HG02642 (cell line): ENCODE data around the gene GREB1.

Source experiments
- ATAC-seq: cut with Tn5 transposase; IDR thresholded peaks from one replicate; pipeline ENCODE4 v1.9.1; 2021; ENCODE audit warnings: mild to moderate bottlenecking; ENCODE audit not compliant: unreplicated experiment, poor library complexity

Gene GREB1

DNA sequence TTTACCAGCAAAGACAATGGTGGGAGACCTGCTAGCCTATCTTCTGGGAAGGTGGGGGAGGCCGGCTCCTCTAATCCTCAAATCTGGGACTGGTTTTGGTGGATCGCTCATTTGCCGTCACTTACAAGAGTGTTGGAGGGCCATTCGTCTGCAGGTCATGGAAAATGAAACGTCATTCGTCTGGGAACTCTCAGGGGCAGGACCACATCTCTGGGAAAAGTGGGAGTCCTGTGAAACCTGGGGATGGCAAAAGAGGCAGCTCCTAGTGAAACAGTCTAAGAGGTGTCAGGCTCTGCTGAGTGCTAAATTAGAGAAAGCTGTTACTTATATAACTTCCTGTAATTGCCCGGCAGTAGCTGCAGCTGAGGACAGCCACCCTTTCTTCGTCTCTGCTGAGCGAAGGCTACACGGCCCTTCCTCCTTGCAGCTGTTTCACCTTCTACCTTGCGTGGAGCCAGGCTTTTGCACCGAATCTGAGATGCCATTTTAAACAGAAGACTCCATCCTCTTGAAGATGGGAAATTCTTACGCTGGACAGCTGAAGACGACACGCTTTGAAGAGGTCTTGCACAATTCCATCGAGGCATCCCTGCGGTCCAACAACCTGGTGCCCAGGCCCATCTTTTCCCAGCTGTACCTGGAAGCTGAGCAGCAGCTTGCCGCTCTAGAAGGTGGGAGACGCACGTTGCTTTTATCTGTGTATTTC lies 22.4 kb downstream of the GREB1 start:
- no peak for ATAC-seq

DNA sequence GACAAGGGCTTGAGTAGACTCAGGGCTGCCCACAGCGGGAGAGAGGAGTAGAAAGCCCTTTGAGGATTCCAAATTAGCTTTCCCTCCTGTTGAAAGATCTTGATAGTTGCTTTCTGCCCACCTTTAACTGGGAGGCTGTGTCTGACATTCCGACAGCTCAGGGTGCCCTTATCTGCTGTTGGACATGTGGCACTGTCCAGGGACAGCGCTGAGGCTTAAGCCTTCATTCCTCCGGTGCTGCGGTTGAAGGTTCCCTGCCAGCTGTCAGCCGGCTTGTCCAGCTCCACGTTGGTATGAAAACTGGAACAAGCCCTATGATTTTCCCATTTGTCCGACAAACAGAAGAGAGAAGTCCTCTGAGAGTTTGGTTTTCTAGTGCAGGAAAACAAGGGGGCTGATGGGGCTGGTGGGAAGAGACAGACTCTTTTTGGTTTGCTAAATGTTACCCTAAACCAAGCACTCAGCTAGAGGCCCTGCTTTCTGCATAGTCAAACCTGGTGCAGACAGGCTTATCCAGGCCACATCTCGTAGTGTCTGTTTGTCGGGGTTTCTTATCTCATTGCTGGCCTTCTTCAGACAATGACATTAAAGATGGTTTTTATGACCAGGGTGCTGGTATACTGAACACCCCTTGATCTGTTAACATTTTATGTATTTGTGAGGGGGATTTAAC lies 24.5 kb downstream of the GREB1 start:
- no peak for ATAC-seq

- ATAC-seq = no peak
These were observed 25.4 kb downstream of the GREB1 start for GRCh38 chr2:11559066-11559785.

DNA sequence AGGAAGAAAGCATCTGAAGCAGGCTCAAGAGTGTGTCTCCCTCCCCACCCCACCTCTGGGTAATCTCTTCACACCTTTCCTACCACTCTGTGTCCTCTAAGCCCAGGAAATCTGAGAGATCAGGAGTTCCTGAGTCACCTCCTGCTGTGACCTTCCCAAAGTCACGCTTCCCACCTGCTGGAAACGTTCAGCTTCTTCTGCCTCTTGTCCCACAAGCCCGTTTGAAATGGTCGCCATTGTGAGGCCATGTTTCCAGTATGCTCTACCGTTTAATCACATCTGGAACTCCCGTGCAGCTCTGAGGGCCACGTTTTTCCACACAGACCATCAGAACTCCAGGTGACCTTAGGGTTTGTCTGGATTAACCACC lies 25.9 kb downstream of the GREB1 start:
- no peak for ATAC-seq

GRCh38 chr2:11560806-11561205 lies 27.0 kb downstream of the GREB1 start:
- ATAC-seq = no peak

GRCh38 chr2:11562011-11562410 lies 28.2 kb downstream of the GREB1 start:
- no peak for ATAC-seq

DNA sequence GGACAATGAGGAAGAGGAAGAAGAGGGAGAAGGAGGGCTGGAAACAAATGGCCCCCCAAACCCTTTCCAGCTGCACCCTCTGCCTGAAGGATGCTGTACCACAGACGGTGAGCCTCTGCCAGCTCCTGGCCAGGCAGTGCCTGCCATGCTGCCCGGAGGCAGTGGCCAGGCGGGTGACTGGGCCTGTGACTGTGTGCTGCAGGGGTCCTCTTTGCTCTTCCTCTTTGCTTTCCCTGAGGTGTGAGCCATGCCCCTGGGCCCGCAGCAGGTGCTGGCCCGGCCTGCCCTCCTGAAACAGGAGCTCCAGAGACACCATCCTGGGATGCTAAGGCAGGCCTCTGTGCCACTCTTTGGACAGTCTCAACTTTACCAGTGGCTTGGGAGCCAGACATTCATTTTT lies 28.6 kb downstream of the GREB1 start:
- ATAC-seq = no peak

- ATAC-seq = no peak
These were observed 30.2 kb downstream of the GREB1 start for GRCh38 chr2:11563784-11564666.

- ATAC-seq = no peak
These were observed 31.1 kb downstream of the GREB1 start for GRCh38 chr2:11564816-11565567.

- ATAC-seq = no peak
These were observed 32.5 kb downstream of the GREB1 start for GRCh38 chr2:11566383-11566782.

GRCh38 chr2:11567631-11568031 lies 33.8 kb downstream of the GREB1 start:
- no peak for ATAC-seq

- ATAC-seq = no peak
These were observed 34.6 kb downstream of the GREB1 start for GRCh38 chr2:11568436-11568835.

GRCh38 chr2:11569636-11570035 lies 35.8 kb downstream of the GREB1 start:
- ATAC-seq = no peak

GRCh38 chr2:11571170-11571569 lies 37.3 kb downstream of the GREB1 start:
- no peak for ATAC-seq

DNA sequence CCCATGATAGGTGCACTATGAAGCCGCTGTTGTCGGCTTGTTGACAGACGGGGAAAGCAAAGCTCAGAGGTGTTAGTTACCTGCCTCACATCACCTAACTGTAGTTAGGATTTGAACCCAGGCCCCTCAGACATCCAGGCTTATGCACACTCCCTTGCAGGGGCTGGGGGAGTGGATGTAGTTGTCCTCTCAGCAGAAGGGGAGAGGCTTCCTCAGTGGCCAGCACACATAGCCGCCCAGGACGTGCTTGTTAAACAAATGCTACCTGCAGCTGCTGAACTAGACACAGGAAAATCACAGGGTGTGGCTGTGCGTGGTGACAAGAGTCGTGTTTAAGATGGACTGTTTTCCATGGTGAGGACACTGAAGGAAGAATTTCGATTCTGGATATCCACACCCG lies 39.2 kb downstream of the GREB1 start:
- ATAC-seq = no peak

- ATAC-seq = no peak
These were observed 39.8 kb downstream of the GREB1 start for GRCh38 chr2:11573418-11574175.

GRCh38 chr2:11574176-11575046 lies 40.6 kb downstream of the GREB1 start:
- no peak for ATAC-seq

GRCh38 chr2:11576398-11576797 lies 42.6 kb downstream of the GREB1 start:
- no peak for ATAC-seq
